HL-60 (cell line): ENCODE measurements around the gene CRYBA4.

ENCODE experiments used
- GABPA ChIP-seq: IDR thresholded peaks from 2 replicates; pipeline ENCODE4 v1.6.1; 2012; ENCODE audit warnings: low read depth
- POLR2AphosphoS5 ChIP-seq: IDR thresholded peaks from 2 replicates; pipeline ENCODE4 v1.6.1; 2012; ENCODE audit warnings: low read depth
- SPI1 ChIP-seq: IDR thresholded peaks from 2 replicates; pipeline ENCODE4 v1.6.1; 2012; ENCODE audit warnings: low read depth, mild to moderate bottlenecking, borderline replicate concordance
- TF ChIP-seq, protein P1 (sequence below): IDR thresholded peaks from 2 replicates; pipeline ENCODE4 v1.6.1; 2012; ENCODE audit warnings: low read depth; ENCODE audit not compliant: insufficient replicate concordance
- TF ChIP-seq, protein P2 (sequence below): IDR thresholded peaks from one replicate; pipeline ENCODE4 v1.5.1; 2011; ENCODE audit warnings: low read length, control low read depth, inconsistent platforms; ENCODE audit not compliant: insufficient read depth

DNA sequence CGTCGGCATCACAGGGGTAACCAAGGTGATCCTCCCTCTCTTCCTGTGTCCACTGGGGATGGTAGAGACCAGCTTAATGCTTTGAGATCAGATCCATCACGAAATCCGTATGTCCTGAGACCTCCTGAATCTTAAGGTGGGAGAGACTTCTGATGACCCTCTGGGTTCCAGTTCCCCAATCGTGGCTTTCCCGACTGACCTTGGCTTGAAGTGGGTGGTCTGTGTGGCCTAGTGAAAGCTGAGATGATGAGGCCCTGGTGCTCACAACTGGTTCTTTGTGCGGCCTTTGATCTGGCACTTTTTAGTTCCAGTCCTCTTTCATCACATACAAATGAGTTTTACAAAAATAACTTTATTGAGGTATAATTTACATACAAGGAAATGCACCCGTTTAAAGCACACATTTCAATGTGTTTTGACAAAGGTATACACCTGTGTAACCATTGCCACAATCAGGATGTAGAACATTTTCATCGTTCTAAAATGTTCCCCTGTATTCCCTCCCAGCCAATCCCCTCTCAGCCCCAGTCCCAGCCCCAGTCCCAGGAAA lies 41.7 kb downstream of the CRYBA4 start:
- TF ChIP-seq, protein P1, sequence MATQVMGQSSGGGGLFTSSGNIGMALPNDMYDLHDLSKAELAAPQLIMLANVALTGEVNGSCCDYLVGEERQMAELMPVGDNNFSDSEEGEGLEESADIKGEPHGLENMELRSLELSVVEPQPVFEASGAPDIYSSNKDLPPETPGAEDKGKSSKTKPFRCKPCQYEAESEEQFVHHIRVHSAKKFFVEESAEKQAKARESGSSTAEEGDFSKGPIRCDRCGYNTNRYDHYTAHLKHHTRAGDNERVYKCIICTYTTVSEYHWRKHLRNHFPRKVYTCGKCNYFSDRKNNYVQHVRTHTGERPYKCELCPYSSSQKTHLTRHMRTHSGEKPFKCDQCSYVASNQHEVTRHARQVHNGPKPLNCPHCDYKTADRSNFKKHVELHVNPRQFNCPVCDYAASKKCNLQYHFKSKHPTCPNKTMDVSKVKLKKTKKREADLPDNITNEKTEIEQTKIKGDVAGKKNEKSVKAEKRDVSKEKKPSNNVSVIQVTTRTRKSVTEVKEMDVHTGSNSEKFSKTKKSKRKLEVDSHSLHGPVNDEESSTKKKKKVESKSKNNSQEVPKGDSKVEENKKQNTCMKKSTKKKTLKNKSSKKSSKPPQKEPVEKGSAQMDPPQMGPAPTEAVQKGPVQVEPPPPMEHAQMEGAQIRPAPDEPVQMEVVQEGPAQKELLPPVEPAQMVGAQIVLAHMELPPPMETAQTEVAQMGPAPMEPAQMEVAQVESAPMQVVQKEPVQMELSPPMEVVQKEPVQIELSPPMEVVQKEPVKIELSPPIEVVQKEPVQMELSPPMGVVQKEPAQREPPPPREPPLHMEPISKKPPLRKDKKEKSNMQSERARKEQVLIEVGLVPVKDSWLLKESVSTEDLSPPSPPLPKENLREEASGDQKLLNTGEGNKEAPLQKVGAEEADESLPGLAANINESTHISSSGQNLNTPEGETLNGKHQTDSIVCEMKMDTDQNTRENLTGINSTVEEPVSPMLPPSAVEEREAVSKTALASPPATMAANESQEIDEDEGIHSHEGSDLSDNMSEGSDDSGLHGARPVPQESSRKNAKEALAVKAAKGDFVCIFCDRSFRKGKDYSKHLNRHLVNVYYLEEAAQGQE = no peak
- TF ChIP-seq, protein P2, sequence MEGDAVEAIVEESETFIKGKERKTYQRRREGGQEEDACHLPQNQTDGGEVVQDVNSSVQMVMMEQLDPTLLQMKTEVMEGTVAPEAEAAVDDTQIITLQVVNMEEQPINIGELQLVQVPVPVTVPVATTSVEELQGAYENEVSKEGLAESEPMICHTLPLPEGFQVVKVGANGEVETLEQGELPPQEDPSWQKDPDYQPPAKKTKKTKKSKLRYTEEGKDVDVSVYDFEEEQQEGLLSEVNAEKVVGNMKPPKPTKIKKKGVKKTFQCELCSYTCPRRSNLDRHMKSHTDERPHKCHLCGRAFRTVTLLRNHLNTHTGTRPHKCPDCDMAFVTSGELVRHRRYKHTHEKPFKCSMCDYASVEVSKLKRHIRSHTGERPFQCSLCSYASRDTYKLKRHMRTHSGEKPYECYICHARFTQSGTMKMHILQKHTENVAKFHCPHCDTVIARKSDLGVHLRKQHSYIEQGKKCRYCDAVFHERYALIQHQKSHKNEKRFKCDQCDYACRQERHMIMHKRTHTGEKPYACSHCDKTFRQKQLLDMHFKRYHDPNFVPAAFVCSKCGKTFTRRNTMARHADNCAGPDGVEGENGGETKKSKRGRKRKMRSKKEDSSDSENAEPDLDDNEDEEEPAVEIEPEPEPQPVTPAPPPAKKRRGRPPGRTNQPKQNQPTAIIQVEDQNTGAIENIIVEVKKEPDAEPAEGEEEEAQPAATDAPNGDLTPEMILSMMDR = no peak
- TF ChIP-seq POLR2AphosphoS5 (no peak), SPI1 (no peak), GABPA (no peak)
